Upper lobe of right lung (tissue), 1 donor: ENCODE data around the gene ZNF688. TPM values are rescaled to one million over a fixed set of nuclear protein-coding genes. Genes with fewer than 3 reads are reported as not detected.

Source experiments
- ATAC-seq: fragments of 200-7000 bp; cut with Tn5 transposase; one replicate; pipeline ENCODE4 v1.9.1; 2020; ENCODE audit warnings: mild to moderate bottlenecking, moderate library complexity
- DNase-seq: peaks from one replicate; pipeline ENCODE4 v3.0.0-alpha.2; 2020
- H3K27ac ChIP-seq: fragments of 200-600 bp; one replicate; pipeline ENCODE4 v1.8.0; 2022
- H3K27me3 ChIP-seq: fragments of 200-600 bp; one replicate; pipeline ENCODE4 v1.8.0; 2022; ENCODE audit warnings: mild to moderate bottlenecking
- H3K36me3 ChIP-seq: fragments of 200-600 bp; one replicate; pipeline ENCODE4 v1.8.0; 2022
- H3K4me1 ChIP-seq: fragments of 200-600 bp; one replicate; pipeline ENCODE4 v1.8.0; 2022
- H3K4me3 ChIP-seq: fragments of 200-600 bp; one replicate; pipeline ENCODE4 v1.8.0; 2022; ENCODE audit warnings: mild to moderate bottlenecking
- H3K9me3 ChIP-seq: fragments of 200-600 bp; one replicate; pipeline ENCODE4 v1.8.0; 2022
- intact Hi-C: fragments of 100-400 bp; cut with DNase I; formaldehyde crosslinking; loops from one replicate; pipeline ENCODE4 v1.11.0; 2022
- total RNA-seq: library from RNA; stranded (reverse); fragmentation: NEBNext Ultra II Directional; extraction: Animal tissue kit (Norgen Biotek cat#: 25700); gene quantifications from one replicate; pipeline ENCODE4 v1.2.1, GENCODE V29; 2021
- TF ChIP-seq, protein P1 (sequence below): fragments of 200-600 bp; IDR thresholded peaks from one replicate; pipeline ENCODE4 v1.8.0; 2022; ENCODE audit warnings: antibody characterized with exemption
- donor health status: DM: no; HTN: yes; CAD: no; lungs with severe emphysema.

The ZNF688 gene
- total RNA-seq, 1 donor from 2014 or later, result 13.1 TPM

DNA sequence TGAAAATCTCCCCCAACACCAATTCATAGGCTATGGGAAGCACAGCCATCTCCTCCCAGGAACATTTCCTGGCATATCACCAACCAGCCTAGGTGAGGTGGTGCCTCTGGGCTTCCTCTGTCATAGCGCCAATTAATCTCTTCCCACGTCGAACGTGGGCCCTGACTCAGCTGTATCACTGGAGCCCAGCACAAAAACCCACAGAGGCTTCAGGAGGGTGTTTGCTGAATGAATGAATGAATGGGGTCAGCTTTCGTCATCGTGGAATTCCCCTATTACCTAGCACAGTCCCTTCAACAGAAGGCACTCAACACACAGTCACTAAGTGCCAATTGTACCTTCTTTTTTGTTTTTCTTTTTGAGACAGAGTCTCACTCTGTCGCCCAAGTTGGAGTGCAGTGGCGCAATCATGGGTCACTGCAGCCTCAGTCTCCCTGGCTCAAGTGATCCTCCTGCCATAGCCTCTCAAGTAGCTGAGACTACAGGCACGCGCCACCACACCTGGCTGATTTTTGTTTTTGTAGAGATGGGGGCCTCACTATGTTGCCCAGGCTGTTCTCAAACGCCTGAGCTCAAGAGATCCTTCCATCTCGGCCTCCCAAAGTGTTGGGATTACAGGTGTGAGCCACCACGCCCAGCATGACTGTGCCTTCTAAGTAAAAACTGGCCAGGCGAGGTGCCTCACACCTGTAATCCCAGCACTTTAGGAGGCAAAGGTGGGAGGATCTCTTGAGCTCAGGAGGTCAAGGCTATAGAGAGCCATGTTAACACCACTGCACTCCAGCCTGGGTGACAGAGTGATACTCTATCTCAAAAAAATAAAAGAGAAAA, 4.1 kb downstream of the ZNF688 start:
- H3K4me1 ChIP-seq, result peaks cover 14% of the 10 kb centered on the region
- ATAC-seq (no peak), DNase-seq (no peak)
- intact Hi-C loops, result no loop called here
- no peak overlapping the region for H3K4me3 ChIP-seq
- H3K27ac ChIP-seq, result no peak overlapping the region
- TF ChIP-seq, protein P1, sequence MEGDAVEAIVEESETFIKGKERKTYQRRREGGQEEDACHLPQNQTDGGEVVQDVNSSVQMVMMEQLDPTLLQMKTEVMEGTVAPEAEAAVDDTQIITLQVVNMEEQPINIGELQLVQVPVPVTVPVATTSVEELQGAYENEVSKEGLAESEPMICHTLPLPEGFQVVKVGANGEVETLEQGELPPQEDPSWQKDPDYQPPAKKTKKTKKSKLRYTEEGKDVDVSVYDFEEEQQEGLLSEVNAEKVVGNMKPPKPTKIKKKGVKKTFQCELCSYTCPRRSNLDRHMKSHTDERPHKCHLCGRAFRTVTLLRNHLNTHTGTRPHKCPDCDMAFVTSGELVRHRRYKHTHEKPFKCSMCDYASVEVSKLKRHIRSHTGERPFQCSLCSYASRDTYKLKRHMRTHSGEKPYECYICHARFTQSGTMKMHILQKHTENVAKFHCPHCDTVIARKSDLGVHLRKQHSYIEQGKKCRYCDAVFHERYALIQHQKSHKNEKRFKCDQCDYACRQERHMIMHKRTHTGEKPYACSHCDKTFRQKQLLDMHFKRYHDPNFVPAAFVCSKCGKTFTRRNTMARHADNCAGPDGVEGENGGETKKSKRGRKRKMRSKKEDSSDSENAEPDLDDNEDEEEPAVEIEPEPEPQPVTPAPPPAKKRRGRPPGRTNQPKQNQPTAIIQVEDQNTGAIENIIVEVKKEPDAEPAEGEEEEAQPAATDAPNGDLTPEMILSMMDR, result no peak
- H3K36me3 ChIP-seq, result no peaks in the 10 kb centered on the region
- H3K27me3 ChIP-seq, result no peaks in the 10 kb centered on the region
- H3K9me3 ChIP-seq, result no peaks in the 10 kb centered on the region

DNA sequence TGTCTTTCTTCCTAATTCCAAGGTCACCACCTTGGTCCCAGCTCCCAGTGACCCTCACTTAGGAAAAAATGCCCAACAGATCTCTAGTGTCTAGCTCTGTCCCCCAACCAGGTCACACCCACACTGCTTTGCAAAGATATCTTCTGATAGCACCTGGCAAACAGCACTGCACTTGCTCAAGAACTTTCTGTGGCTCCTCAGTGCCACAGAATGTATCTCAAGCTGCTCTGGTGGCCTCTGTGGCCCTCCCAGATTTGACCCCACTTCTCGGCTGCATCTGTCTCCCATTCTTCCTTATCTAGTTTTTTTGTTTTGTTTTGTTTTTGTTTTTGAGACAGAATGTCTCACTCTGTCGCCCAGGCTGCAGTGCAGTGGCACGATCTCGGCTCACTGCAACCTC, 5.0 kb downstream of the ZNF688 start:
- H3K4me3 ChIP-seq, result no peak overlapping the region
- H3K27ac ChIP-seq, result no peak overlapping the region
- intact Hi-C loops, result no loop called here
- no peaks in the 10 kb centered on the region for H3K9me3 ChIP-seq
- TF ChIP-seq, protein P1, result no peak
- no peak for ATAC-seq
- no peaks in the 10 kb centered on the region for H3K36me3 ChIP-seq
- H3K27me3 ChIP-seq, result no peaks in the 10 kb centered on the region
- DNase-seq, result no peak
- peaks cover 12% of the 10 kb centered on the region for H3K4me1 ChIP-seq

DNA sequence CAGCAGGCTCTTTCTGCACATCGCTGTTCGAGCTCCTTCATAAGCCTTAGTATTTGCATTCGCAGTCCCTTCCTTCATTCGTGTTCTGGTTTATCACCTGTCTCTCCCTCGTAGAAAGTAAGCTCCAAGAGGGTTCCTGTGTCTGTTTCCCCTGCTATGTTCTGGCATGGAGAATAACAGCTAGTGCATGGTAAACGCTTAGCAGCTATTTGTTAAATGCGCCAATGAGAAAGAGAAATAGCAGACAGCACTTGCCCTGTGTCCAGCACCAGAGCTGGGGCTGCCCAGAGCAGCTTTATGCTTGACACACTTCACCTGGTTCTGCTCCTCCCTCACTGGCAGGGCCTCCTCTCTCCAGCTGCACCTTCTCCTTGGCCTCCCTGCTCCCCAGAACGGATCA, 5.5 kb downstream of the ZNF688 start:
- Histone ChIP-seq H3K4me1 (peaks cover 11% of the 10 kb centered on the region), H3K4me3 (no peak overlapping the region), H3K27ac (no peak overlapping the region), H3K9me3 (no peaks in the 10 kb centered on the region), H3K36me3 (no peaks in the 10 kb centered on the region), H3K27me3 (no peaks in the 10 kb centered on the region)
- intact Hi-C loops, result no loop called here
- TF ChIP-seq, protein P1, result no peak
- no peak for DNase-seq
- ATAC-seq, result no peak

DNA sequence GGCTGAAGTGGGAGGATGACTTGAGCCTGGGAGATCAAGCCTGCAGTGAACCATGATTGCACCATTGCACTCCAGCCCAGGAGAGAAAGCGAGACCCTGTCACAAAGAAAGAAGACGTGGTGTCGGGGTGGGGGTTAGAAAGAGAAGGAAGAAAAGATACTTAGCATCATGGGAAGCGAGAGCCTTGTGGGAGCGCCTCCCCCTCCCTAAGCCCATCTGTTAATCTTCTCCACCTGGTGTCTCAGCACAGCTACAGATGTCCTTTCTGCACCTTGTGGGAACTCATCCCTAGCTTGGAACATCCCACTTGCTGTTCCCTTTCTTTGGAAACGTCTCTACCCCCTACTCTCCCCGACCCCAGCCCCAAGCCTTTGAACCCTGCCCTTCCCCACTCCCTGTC, 6.0 kb downstream of the ZNF688 start:
- intact Hi-C loops, result no loop called here
- ATAC-seq, result no peak

DNA sequence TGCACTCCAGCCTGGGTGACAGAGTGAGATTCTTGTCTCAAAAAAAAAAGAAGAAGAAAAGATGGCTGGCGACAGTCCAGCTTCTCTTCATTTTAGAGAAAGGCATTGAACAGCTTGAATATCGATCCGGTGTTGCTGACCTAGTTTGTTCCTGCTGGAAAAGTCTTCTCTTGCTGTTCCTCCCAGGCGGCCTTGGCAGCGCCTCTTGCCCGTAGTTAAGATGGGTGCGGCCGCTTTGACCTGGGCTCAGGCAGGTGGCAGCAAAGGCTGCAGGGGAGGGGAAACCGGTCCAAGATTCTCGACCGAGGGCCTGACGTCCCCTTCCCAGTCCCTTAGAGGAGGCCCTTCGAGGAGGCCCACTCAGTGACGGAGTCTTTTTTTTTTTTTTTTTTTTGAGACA, 9.5 kb downstream of the ZNF688 start:
- Histone ChIP-seq H3K27me3 (no peaks in the 10 kb centered on the region), H3K4me1 (peaks cover 3% of the 10 kb centered on the region), H3K9me3 (no peaks in the 10 kb centered on the region), H3K36me3 (no peaks in the 10 kb centered on the region), H3K4me3 (peak overlapping the region; percentile 55), H3K27ac (peak overlapping the region; percentile 78)
- intact Hi-C loops, result no loop called here
- ATAC-seq (no peak), DNase-seq (no peak)
- TF ChIP-seq, protein P1, result no peak

More for the DNA sequence above, 6.0 kb downstream of the ZNF688 start:
- DNase-seq, result no peak
- H3K4me3 ChIP-seq, result no peak overlapping the region
- TF ChIP-seq, protein P1, result no peak
- no peaks in the 10 kb centered on the region for H3K9me3 ChIP-seq
- no peaks in the 10 kb centered on the region for H3K36me3 ChIP-seq
- no peaks in the 10 kb centered on the region for H3K27me3 ChIP-seq
- no peak overlapping the region for H3K27ac ChIP-seq
- peaks cover 8% of the 10 kb centered on the region for H3K4me1 ChIP-seq
